DND-41 (cell line): ENCODE results near the gene POP7.

Experiments
- ATAC-seq: fragments of 200-7000 bp; cut with Tn5 transposase; 3 replicates; pipeline ENCODE4 v1.9.1; 2021; ENCODE audit warnings: low read depth; ENCODE audit not compliant: insufficient read depth
- DNase-seq: peaks from one replicate; pipeline ENCODE4 v3.0.0-alpha.2; 2020
- H2AFZ ChIP-seq: 2 replicates; pipeline ENCODE4 v1.6.0; 2012; ENCODE audit warnings: low read depth, low read length
- H3K27ac ChIP-seq: 2 replicates; pipeline ENCODE4 v1.5.1; 2012; ENCODE audit warnings: low read length, inconsistent platforms
- H3K27me3 ChIP-seq: fragments of 200-600 bp; sonication (generic); 2 replicates; pipeline ENCODE4 v1.6.0; 2012; ENCODE audit warnings: low read length, mild to moderate bottlenecking, inconsistent platforms; ENCODE audit not compliant: insufficient read depth, poor library complexity
- H3K36me3 ChIP-seq: 2 replicates; pipeline ENCODE4 v1.5.1; 2012; ENCODE audit warnings: low read length, inconsistent platforms; ENCODE audit not compliant: insufficient read depth
- H3K4me1 ChIP-seq: 2 replicates; pipeline ENCODE4 v1.5.1; 2012; ENCODE audit warnings: mild to moderate bottlenecking, low read length; ENCODE audit not compliant: insufficient read depth
- H3K4me2 ChIP-seq: 2 replicates; pipeline ENCODE4 v1.6.0; 2012; ENCODE audit warnings: mild to moderate bottlenecking, moderate library complexity, low read length, inconsistent platforms; ENCODE audit not compliant: insufficient read depth
- H3K4me3 ChIP-seq, 2 experiments: fragments of 200-600 bp in 1 of 2; shearing (Covaris generic) in 1 of 2; 2 replicates each; pipeline ENCODE4 v1.5.1; 2012 to 2016; ENCODE audit warnings: inconsistent platforms in 2 of 2, low read length in 2 of 2, mild to moderate bottlenecking in 2 of 2, low read depth in 1 of 2, moderate library complexity in 1 of 2
- H3K79me2 ChIP-seq: 2 replicates; pipeline ENCODE4 v1.6.0; 2012; ENCODE audit warnings: low read length, inconsistent platforms; ENCODE audit not compliant: insufficient read depth
- H3K9ac ChIP-seq: 2 replicates; pipeline ENCODE4 v1.6.0; 2012; ENCODE audit warnings: low read depth, mild to moderate bottlenecking, inconsistent platforms, low read length, moderate library complexity
- H3K9me3 ChIP-seq: 2 replicates; pipeline ENCODE4 v1.5.1; 2012; ENCODE audit warnings: low read length, moderate library complexity, mild to moderate bottlenecking, inconsistent platforms; ENCODE audit not compliant: insufficient read depth, severe bottlenecking
- H4K20me1 ChIP-seq: 2 replicates; pipeline ENCODE4 v1.6.0; 2012; ENCODE audit warnings: low read length; ENCODE audit not compliant: insufficient read depth
- EZH2 ChIP-seq: IDR thresholded peaks from 3 replicates; pipeline ENCODE4 v1.6.1; 2012; ENCODE audit warnings: borderline replicate concordance, low read depth, mild to moderate bottlenecking, moderate library complexity, low read length, inconsistent platforms; ENCODE audit not compliant: severe bottlenecking
- TF ChIP-seq, protein P1 (sequence below): IDR thresholded peaks from 2 replicates; pipeline ENCODE4 v1.5.1; 2012; ENCODE audit warnings: borderline replicate concordance, low read length, moderate library complexity, mild to moderate bottlenecking; ENCODE audit not compliant: poor library complexity, severe bottlenecking; ENCODE audit errors: extremely low read depth

POP7 gene

DNA sequence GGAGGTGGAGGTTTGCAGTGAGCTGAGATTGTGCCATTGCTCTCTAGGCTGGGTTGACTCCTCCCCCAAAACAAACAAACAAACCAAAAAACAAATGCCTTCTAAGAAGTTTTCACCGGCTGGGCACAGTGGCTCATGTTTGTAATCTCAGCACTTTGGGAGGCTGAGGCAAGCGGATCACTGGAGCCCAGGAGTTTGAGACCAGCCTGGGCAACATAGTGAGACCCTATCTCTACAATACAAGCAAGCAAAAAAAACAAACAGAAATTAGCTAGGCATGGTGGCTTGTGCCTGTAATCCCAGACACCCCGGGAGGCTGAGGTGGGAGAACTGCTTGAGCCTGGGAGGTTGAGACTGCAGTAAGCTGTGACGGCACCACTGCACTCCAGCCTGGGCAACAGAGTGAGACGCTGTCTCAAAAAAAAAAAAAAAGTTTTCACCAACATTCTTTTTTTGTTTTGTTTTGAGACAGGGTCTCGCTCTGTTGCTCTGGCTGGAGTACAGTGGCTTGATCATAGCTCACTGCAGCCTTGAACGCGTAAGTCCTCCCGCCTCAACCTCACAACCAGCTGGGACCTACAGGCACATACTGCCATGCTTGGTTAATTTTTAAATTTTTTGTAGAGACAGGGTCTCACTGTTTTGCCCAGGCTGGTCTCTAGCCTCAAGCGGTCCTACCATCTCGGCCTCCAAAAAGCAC is 26.2 kb downstream of the POP7 start:
- no peak overlapping the region for H3K4me2 ChIP-seq
- no peak for DNase-seq
- no peaks in the 10 kb centered on the region for H3K9me3 ChIP-seq
- no peak overlapping the region for H3K9ac ChIP-seq
- H2AFZ ChIP-seq: no peak overlapping the region
- no peak for TF ChIP-seq EZH2
- TF ChIP-seq, protein P1, sequence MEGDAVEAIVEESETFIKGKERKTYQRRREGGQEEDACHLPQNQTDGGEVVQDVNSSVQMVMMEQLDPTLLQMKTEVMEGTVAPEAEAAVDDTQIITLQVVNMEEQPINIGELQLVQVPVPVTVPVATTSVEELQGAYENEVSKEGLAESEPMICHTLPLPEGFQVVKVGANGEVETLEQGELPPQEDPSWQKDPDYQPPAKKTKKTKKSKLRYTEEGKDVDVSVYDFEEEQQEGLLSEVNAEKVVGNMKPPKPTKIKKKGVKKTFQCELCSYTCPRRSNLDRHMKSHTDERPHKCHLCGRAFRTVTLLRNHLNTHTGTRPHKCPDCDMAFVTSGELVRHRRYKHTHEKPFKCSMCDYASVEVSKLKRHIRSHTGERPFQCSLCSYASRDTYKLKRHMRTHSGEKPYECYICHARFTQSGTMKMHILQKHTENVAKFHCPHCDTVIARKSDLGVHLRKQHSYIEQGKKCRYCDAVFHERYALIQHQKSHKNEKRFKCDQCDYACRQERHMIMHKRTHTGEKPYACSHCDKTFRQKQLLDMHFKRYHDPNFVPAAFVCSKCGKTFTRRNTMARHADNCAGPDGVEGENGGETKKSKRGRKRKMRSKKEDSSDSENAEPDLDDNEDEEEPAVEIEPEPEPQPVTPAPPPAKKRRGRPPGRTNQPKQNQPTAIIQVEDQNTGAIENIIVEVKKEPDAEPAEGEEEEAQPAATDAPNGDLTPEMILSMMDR: no peak
- H3K79me2 ChIP-seq: no peaks in the 10 kb centered on the region
- H3K36me3 ChIP-seq: no peaks in the 10 kb centered on the region
- ATAC-seq: no peak
- no peaks in the 10 kb centered on the region for H3K4me1 ChIP-seq
- no peak overlapping the region for H3K4me3 ChIP-seq
- no peaks in the 10 kb centered on the region for H4K20me1 ChIP-seq
- no peak overlapping the region for H3K27ac ChIP-seq
- H3K27me3 ChIP-seq: no peaks in the 10 kb centered on the region

DNA sequence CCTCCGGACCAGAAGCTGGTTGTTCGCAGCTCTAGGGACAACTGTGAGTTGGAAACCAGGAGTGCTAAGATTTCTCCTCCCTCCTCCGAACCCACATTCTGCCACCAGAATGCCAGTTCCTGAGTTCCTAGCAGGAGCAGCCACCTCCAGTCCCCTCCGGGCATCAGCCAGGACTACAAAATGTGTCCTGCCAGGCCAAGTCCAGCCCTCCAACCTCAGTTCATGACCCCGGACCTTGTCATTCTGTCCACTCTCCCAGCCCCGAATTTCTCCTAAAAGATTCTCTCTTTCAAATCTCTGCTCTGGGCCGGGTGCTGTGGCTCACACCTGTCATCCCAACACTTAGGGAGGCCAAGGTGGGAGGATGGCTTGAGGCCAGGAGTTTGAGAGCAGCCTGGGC is 29.8 kb downstream of the POP7 start:
- H3K79me2 ChIP-seq: no peaks in the 10 kb centered on the region
- H3K9me3 ChIP-seq: no peaks in the 10 kb centered on the region
- no peaks in the 10 kb centered on the region for H3K4me1 ChIP-seq
- no peak overlapping the region for H3K27ac ChIP-seq
- TF ChIP-seq, protein P1: no peak
- no peak for TF ChIP-seq EZH2
- no peak for DNase-seq
- no peak for ATAC-seq
- no peaks in the 10 kb centered on the region for H3K36me3 ChIP-seq
- H3K4me3 ChIP-seq: no peak overlapping the region
- no peaks in the 10 kb centered on the region for H4K20me1 ChIP-seq
- H3K27me3 ChIP-seq: no peaks in the 10 kb centered on the region
- no peak overlapping the region for H3K9ac ChIP-seq
- H2AFZ ChIP-seq: no peak overlapping the region
- H3K4me2 ChIP-seq: no peak overlapping the region

GRCh38 chr7:100736671-100737070 is 30.8 kb downstream of the POP7 start:
- DNase-seq (no peak), ATAC-seq (no peak)
- no peaks in the 10 kb centered on the region for H3K27me3 ChIP-seq
- no peak overlapping the region for H3K4me3 ChIP-seq
- no peak overlapping the region for H3K9ac ChIP-seq
- H4K20me1 ChIP-seq: no peaks in the 10 kb centered on the region
- TF ChIP-seq EZH2: no peak
- TF ChIP-seq, protein P1: no peak
- no peak overlapping the region for H3K27ac ChIP-seq
- no peak overlapping the region for H2AFZ ChIP-seq
- no peak overlapping the region for H3K4me2 ChIP-seq
- H3K4me1 ChIP-seq: no peaks in the 10 kb centered on the region
- H3K9me3 ChIP-seq: no peaks in the 10 kb centered on the region
- no peaks in the 10 kb centered on the region for H3K36me3 ChIP-seq
- no peaks in the 10 kb centered on the region for H3K79me2 ChIP-seq
